ENCODE results near the gene GPX2. TPM values are rescaled to one million over a fixed set of nuclear protein-coding genes. Genes with fewer than 3 reads are reported as not detected.

The GPX2 gene
- total RNA-seq, 1 donor from 2014 or later: not detected

GRCh38 chr14:64899958-64900357 lies 42.6 kb downstream of the GPX2 start:
- DNase-seq (ENCODE audit: low read depth): no peak
- TF ChIP-seq CTCF (conservative IDR thresholded peaks at IDR 0.05; ENCODE audit: low read depth, low read length): no peak
- H3K4me3 ChIP-seq (ENCODE audit: low read depth, low read length): no peak overlapping the region

- H3K4me3 ChIP-seq (ENCODE audit: low read depth, low read length): no peak overlapping the region
- peak; percentile 20 for DNase-seq (ENCODE audit: low read depth)
- peak; percentile 66 for TF ChIP-seq CTCF (conservative IDR thresholded peaks at IDR 0.05; ENCODE audit: low read depth, low read length)
Observed at GRCh38 chr14:64891839-64892375, 50.6 kb downstream of the GPX2 start.

GRCh38 chr14:64891173-64891838 lies 51.2 kb downstream of the GPX2 start:
- H3K4me3 ChIP-seq (ENCODE audit: low read depth, low read length): no peak overlapping the region
- DNase-seq (ENCODE audit: low read depth): no peak
- TF ChIP-seq CTCF (conservative IDR thresholded peaks at IDR 0.05; ENCODE audit: low read depth, low read length): no peak

GRCh38 chr14:64889352-64889751 lies 53.2 kb downstream of the GPX2 start:
- no peak overlapping the region for H3K4me3 ChIP-seq (ENCODE audit: low read depth, low read length)
- TF ChIP-seq CTCF (conservative IDR thresholded peaks at IDR 0.05; ENCODE audit: low read depth, low read length): no peak

More at GRCh38 chr14:64889352-64889751, 53.2 kb downstream of the GPX2 start:
- DNase-seq (ENCODE audit: low read depth): no peak

Other genes with a start within 250 kb of the GPX2 start
- 48.1 and 52.8 TPM in 2 replicates for gene PLEKHG3, start 238.3 kb downstream of the GPX2 start, total RNA-seq
- 0.36 and 1.8 TPM in 2 replicates for gene SPTB, start 62.8 kb downstream of the GPX2 start, total RNA-seq
- gene CHURC1, start 28.3 kb downstream of the GPX2 start, total RNA-seq: 35.2 and 92.7 TPM in 2 replicates
- gene RAB15, start 29.6 kb upstream of the GPX2 start, total RNA-seq: 12.9 and 21.2 TPM in 2 replicates
- gene FNTB, start 44.1 kb upstream of the GPX2 start, total RNA-seq: 16.6 and 21.0 TPM in 2 replicates
- gene MAX, start 159.8 kb upstream of the GPX2 start, total RNA-seq: 27.4 and 31.3 TPM in 2 replicates

Data from epithelial cell of proximal tubule (primary cell).